Colonic mucosa (tissue), 4 donors: ENCODE measurements around the gene OTX1. TPM values are rescaled to one million over a fixed set of nuclear protein-coding genes. Genes with fewer than 3 reads are reported as not detected.

ENCODE experiments used
- DNase-seq: peaks from one replicate; pipeline ENCODE4 v3.0.0-alpha.2; 2020
- H3K27ac ChIP-seq: fragments of 200-600 bp; one replicate; pipeline ENCODE4 v1.8.0; 2021
- H3K27me3 ChIP-seq: fragments of 200-600 bp; one replicate; pipeline ENCODE4 v1.8.0; 2021
- H3K36me3 ChIP-seq: fragments of 200-600 bp; one replicate; pipeline ENCODE4 v1.8.0; 2021
- H3K4me1 ChIP-seq: fragments of 200-600 bp; one replicate; pipeline ENCODE4 v1.8.0; 2021; ENCODE audit warnings: mild to moderate bottlenecking
- H3K4me3 ChIP-seq: fragments of 200-600 bp; one replicate; pipeline ENCODE4 v1.8.0; 2021
- H3K9ac ChIP-seq, 2 donors: one replicate each; pipeline ENCODE4 v1.7.0; 2013; ENCODE audit warnings: control low read depth in 2 of 2, low read depth in 2 of 2, low read length in 2 of 2
- H3K9me3 ChIP-seq: fragments of 200-600 bp; one replicate; pipeline ENCODE4 v1.8.0; 2021
- intact Hi-C: fragments of 100-400 bp; cut with DNase I; formaldehyde crosslinking; loops from one replicate; pipeline ENCODE4 v1.14.1; 2022
- total RNA-seq, 2 donors: library from RNA; stranded (reverse); fragmentation: NEBNext Ultra II Directional in 1 of 2; extraction: Animal tissue kit (Norgen Biotek cat#: 25700) in 1 of 2; gene quantifications; one replicate each; pipeline ENCODE4 v1.2.1, GENCODE V29; 2021
- TF ChIP-seq, protein P1 (sequence below): fragments of 200-600 bp; IDR thresholded peaks from one replicate; pipeline ENCODE4 v1.8.0; 2022; ENCODE audit warnings: antibody characterized with exemption, mild to moderate bottlenecking
- donor health status: healthy.
- donor health status: DM: no; HTN: no; CAD: no.
- donor health status: DM: no; HTN: no; CAD: no.

The OTX1 gene
- total RNA-seq, 2 donors from 2014 or later = not detected

DNA sequence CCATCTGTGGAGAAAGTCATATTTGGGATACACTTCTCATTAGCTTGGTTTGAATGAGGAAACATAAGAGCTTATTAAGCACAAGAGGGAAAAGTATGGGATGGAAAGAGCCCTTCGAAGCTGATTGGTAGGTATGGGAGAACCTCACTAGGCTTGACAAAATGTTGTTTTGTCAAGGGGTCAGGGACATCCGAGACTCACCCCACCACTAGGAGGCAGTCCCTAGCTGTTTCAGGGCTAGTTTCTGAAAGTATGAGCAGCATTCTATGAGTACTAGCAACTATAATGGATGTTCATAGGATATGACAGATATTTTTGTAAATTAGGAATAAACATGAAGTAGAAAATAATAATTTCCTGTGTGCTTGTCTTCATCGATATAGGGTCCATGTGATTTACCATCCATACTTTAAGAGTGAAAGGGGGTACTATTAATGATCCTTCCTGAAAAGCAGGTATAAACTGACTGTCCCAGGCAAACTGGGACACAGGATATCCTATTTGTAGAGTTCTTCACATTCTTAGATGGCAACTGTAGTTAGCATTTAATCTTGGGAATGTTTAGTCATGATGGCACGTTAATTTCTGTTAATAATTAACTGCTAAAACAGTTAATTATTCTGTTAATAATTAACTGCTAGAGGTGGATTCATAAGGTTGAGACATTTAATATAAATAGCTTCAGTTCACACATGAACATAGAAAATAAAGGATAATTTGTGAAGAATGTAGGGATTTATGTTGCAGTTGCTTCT is 28.4 kb downstream of the OTX1 start:
- Histone ChIP-seq H3K36me3 (no peaks in the 10 kb centered on the region), H3K27me3 (no peaks in the 10 kb centered on the region), H3K27ac (no peak overlapping the region), H3K4me1 (no peaks in the 10 kb centered on the region), H3K9me3 (no peaks in the 10 kb centered on the region), H3K4me3 (no peak overlapping the region), H3K9ac (no peak overlapping the region)
- peak; percentile 20 for DNase-seq
- TF ChIP-seq, protein P1, sequence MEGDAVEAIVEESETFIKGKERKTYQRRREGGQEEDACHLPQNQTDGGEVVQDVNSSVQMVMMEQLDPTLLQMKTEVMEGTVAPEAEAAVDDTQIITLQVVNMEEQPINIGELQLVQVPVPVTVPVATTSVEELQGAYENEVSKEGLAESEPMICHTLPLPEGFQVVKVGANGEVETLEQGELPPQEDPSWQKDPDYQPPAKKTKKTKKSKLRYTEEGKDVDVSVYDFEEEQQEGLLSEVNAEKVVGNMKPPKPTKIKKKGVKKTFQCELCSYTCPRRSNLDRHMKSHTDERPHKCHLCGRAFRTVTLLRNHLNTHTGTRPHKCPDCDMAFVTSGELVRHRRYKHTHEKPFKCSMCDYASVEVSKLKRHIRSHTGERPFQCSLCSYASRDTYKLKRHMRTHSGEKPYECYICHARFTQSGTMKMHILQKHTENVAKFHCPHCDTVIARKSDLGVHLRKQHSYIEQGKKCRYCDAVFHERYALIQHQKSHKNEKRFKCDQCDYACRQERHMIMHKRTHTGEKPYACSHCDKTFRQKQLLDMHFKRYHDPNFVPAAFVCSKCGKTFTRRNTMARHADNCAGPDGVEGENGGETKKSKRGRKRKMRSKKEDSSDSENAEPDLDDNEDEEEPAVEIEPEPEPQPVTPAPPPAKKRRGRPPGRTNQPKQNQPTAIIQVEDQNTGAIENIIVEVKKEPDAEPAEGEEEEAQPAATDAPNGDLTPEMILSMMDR = no peak
- intact Hi-C loops = no loop called here

DNA sequence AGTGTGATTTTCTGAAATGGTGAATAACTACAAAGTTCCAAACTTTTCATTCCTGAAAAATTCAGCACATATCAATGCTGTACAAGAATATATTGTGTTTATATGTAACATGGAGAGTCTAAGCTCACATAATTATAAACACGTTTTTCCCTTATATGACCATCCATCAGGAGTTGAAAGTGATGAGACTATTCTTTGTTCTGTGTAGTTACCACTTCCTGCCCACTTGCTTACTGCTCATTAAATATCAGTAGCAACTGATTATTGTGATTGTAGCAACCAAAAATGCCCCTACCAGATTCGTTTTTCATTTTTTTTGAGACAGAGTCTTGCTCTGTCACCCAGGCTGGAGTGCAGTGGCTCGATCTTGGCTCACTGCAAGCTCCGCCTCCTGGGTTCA is 30.8 kb downstream of the OTX1 start:
- Histone ChIP-seq H3K27me3 (no peaks in the 10 kb centered on the region), H3K9ac (no peak overlapping the region), H3K36me3 (no peaks in the 10 kb centered on the region), H3K4me3 (no peak overlapping the region), H3K27ac (no peak overlapping the region), H3K4me1 (no peaks in the 10 kb centered on the region), H3K9me3 (no peaks in the 10 kb centered on the region)
- no peak for DNase-seq
- intact Hi-C loops = no loop called here
- TF ChIP-seq, protein P1 = no peak

DNA sequence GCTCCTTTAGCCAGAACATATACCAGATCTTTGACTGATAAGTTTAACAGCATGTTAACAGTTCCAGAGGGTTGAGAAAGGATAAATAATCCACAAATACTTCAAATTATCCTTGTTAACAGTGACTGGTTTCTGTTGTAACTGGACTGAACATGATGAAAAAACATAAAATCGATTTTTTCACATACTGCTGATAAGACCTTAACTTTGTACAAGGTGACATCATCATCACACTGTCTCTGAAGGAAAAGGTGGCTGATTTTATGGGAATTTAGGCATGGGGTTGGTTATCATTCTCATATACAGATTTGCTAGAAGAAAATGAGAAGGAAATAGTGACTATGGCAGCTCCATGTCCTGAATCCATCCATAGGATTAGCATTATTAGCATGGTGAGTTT is 36.1 kb downstream of the OTX1 start:
- H3K27ac ChIP-seq = no peak overlapping the region
- no peak for DNase-seq
- H3K9me3 ChIP-seq = no peaks in the 10 kb centered on the region
- H3K4me1 ChIP-seq = no peaks in the 10 kb centered on the region
- H3K36me3 ChIP-seq = no peaks in the 10 kb centered on the region
- intact Hi-C loops = no loop called here
- H3K27me3 ChIP-seq = no peaks in the 10 kb centered on the region
- H3K4me3 ChIP-seq = no peak overlapping the region
- no peak overlapping the region for H3K9ac ChIP-seq
- TF ChIP-seq, protein P1 = no peak

DNA sequence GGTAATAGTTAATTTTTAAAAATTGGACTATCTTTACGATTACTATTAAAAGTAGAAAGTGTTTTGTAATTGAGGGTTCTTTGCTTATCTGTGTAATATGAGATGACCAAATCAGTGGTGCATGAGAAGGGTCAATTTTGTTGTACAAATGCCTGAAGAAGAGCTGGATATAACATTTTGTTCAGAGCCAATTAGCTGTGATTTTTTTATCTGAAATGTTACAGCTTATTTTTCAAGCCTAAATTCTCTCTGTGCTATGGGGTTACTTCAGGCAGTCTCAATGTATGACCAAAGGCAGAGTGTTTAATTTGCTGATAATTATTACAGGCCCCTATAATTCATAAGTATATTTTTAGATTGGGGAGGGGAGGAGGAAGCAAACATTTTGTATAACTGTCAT is 41.8 kb downstream of the OTX1 start:
- Histone ChIP-seq H3K27ac (no peak overlapping the region), H3K4me3 (no peak overlapping the region), H3K9ac (no peak overlapping the region), H3K4me1 (no peaks in the 10 kb centered on the region), H3K9me3 (no peaks in the 10 kb centered on the region), H3K27me3 (no peaks in the 10 kb centered on the region), H3K36me3 (no peaks in the 10 kb centered on the region)
- TF ChIP-seq, protein P1 = no peak
- intact Hi-C loops = no loop called here
- DNase-seq = no peak

DNA sequence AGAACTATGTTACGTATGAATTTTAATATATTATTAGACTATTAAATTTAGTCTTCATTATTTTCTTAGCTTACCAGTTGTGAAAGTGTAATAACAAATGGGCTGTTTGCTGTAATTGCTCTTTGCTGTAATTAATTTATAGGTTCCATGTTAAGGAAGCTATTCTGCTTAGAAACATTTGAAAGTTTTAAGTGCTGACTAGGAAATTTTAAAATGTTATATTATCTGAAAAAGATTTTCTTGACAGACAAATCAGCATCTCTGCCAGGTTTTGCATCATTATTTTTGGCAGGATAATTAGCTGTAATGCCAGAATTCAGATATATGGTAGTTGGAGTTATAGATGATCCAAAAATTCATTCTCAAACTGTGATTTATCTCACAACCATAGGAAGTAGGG is 42.2 kb downstream of the OTX1 start:
- no peak overlapping the region for H3K9ac ChIP-seq
- no peaks in the 10 kb centered on the region for H3K4me1 ChIP-seq
- no peaks in the 10 kb centered on the region for H3K27me3 ChIP-seq
- H3K9me3 ChIP-seq = no peaks in the 10 kb centered on the region
- no peak overlapping the region for H3K27ac ChIP-seq
- TF ChIP-seq, protein P1 = no peak
- no peak for DNase-seq
- H3K4me3 ChIP-seq = no peak overlapping the region
- intact Hi-C loops = no loop called here
- H3K36me3 ChIP-seq = no peaks in the 10 kb centered on the region
